ENCODE measurements around the gene MBNL1. TPM values are rescaled to one million over a fixed set of nuclear protein-coding genes. Genes with fewer than 3 reads are reported as not detected.

Gene MBNL1
- total and polyA plus RNA-seq, 2 of the 13 experiments (the other 11 are each of a cell fraction or from before 2014, with no cell fraction given): 27.1 to 55.4 TPM

DNA sequence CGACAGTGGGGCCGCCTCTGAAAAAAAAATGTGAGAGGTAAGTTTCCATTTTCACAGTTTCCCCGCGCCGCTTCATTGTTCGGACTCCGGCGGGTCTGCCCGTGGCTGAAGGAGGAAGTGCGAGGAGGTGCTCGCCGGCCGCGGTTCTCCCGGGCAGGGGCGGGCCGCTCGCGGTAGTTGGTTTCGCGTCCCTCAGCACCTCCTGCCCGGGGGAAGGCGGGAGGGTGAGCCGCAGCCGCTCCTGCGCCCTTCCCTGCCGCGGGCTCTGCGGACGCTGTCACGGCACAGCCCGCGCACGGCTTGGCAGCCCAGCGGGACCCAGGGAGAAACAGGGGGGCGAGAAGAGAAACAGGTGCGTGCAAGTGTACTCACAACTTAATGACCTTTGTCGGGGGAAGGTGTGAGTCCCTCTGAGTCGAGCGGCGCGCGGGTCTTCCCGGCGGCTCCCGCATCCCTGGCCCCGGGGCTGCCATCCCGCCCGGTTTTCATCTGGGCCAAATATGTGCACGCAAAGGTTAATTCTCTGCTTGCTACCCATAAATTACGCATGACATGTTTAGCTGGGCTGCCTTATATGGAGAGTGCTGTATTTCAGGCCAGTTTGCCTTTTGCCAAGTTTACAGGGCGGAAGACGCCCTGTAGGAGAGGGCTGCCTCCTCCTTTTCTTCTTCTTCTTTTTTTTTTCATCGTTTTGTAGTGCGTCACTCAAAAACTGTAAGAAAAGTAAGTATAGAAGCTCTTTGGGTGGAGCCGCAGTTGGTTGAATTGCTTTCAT, 514 bp downstream of the MBNL1 start (continued):
- TF ChIP-seq ZNF326 (CRISPR knock-in tag; IDR thresholded peaks at IDR 0.05; ENCODE audit: borderline replicate concordance): no peak
- TF ChIP-seq XRCC5 (optimal IDR thresholded peaks at IDR 0.05; ENCODE audit: low read length): peak; percentile 12
- TF ChIP-seq ZNF850 (CRISPR knock-in tag; conservative IDR thresholded peaks at IDR 0.05): 0 out of 2 replicates have a peak, but pooled peaks have one; percentile 21
- TF ChIP-seq, protein P1, sequence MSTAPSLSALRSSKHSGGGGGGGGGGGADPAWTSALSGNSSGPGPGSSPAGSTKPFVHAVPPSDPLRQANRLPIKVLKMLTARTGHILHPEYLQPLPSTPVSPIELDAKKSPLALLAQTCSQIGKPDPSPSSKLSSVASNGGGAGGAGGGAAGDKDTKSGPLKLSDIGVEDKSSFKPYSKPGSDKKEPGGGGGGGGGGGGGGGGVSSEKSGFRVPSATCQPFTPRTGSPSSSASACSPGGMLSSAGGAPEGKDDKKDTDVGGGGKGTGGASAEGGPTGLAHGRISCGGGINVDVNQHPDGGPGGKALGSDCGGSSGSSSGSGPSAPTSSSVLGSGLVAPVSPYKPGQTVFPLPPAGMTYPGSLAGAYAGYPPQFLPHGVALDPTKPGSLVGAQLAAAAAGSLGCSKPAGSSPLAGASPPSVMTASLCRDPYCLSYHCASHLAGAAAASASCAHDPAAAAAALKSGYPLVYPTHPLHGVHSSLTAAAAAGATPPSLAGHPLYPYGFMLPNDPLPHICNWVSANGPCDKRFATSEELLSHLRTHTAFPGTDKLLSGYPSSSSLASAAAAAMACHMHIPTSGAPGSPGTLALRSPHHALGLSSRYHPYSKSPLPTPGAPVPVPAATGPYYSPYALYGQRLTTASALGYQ (CRISPR knock-in tag; IDR thresholded peaks at IDR 0.05): no peak
- no peak; the same call in 1 of the 2 replicates for TF ChIP-seq ZFP82 (CRISPR knock-in tag; IDR thresholded peaks at IDR 0.05; ENCODE audit: borderline replicate concordance)
- TF ChIP-seq ZNF235 (CRISPR knock-in tag; IDR thresholded peaks at IDR 0.05; ENCODE audit: borderline replicate concordance): no peak
- TF ChIP-seq ZNF841 (CRISPR knock-in tag; IDR thresholded peaks at IDR 0.05; ENCODE audit: borderline replicate concordance): 0 out of 2 replicates have a peak, but pooled peaks have one; percentile 4
- no peak for TF ChIP-seq ISX (CRISPR knock-in tag; conservative IDR thresholded peaks at IDR 0.05)
- TF ChIP-seq, protein P2, sequence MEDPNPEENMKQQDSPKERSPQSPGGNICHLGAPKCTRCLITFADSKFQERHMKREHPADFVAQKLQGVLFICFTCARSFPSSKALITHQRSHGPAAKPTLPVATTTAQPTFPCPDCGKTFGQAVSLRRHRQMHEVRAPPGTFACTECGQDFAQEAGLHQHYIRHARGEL (CRISPR knock-in tag; IDR thresholded peaks at IDR 0.05): no peak
- TF ChIP-seq, protein P3, sequence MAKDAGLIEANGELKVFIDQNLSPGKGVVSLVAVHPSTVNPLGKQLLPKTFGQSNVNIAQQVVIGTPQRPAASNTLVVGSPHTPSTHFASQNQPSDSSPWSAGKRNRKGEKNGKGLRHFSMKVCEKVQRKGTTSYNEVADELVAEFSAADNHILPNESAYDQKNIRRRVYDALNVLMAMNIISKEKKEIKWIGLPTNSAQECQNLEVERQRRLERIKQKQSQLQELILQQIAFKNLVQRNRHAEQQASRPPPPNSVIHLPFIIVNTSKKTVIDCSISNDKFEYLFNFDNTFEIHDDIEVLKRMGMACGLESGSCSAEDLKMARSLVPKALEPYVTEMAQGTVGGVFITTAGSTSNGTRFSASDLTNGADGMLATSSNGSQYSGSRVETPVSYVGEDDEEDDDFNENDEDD (CRISPR knock-in tag; IDR thresholded peaks at IDR 0.05; ENCODE audit: borderline replicate concordance): 0 out of 2 replicates have a peak, but pooled peaks have one; percentile 17
- peak; percentile 87 for TF ChIP-seq AGO2 (optimal IDR thresholded peaks at IDR 0.05; ENCODE audit: low read depth, low read length)
- TF ChIP-seq CENPX (CRISPR knock-in tag; IDR thresholded peaks at IDR 0.05): no peak
- TF ChIP-seq, protein P4, sequence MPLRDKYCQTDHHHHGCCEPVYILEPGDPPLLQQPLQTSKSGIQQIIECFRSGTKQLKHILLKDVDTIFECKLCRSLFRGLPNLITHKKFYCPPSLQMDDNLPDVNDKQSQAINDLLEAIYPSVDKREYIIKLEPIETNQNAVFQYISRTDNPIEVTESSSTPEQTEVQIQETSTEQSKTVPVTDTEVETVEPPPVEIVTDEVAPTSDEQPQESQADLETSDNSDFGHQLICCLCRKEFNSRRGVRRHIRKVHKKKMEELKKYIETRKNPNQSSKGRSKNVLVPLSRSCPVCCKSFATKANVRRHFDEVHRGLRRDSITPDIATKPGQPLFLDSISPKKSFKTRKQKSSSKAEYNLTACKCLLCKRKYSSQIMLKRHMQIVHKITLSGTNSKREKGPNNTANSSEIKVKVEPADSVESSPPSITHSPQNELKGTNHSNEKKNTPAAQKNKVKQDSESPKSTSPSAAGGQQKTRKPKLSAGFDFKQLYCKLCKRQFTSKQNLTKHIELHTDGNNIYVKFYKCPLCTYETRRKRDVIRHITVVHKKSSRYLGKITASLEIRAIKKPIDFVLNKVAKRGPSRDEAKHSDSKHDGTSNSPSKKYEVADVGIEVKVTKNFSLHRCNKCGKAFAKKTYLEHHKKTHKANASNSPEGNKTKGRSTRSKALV (CRISPR knock-in tag; IDR thresholded peaks at IDR 0.05): peak; percentile 11; the same call in 1 of the 2 replicates
- TF ChIP-seq RXRB (CRISPR knock-in tag; IDR thresholded peaks at IDR 0.05; ENCODE audit: borderline replicate concordance): no peak
- TF ChIP-seq, protein P5, sequence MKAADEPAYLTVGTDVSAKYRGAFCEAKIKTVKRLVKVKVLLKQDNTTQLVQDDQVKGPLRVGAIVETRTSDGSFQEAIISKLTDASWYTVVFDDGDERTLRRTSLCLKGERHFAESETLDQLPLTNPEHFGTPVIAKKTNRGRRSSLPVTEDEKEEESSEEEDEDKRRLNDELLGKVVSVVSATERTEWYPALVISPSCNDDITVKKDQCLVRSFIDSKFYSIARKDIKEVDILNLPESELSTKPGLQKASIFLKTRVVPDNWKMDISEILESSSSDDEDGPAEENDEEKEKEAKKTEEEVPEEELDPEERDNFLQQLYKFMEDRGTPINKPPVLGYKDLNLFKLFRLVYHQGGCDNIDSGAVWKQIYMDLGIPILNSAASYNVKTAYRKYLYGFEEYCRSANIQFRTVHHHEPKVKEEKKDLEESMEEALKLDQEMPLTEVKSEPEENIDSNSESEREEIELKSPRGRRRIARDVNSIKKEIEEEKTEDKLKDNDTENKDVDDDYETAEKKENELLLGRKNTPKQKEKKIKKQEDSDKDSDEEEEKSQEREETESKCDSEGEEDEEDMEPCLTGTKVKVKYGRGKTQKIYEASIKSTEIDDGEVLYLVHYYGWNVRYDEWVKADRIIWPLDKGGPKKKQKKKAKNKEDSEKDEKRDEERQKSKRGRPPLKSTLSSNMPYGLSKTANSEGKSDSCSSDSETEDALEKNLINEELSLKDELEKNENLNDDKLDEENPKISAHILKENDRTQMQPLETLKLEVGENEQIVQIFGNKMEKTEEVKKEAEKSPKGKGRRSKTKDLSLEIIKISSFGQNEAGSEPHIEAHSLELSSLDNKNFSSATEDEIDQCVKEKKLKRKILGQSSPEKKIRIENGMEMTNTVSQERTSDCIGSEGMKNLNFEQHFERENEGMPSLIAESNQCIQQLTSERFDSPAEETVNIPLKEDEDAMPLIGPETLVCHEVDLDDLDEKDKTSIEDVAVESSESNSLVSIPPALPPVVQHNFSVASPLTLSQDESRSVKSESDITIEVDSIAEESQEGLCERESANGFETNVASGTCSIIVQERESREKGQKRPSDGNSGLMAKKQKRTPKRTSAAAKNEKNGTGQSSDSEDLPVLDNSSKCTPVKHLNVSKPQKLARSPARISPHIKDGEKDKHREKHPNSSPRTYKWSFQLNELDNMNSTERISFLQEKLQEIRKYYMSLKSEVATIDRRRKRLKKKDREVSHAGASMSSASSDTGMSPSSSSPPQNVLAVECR (CRISPR knock-in tag; IDR thresholded peaks at IDR 0.05; ENCODE audit: borderline replicate concordance): peak; percentile 71
- TF ChIP-seq MXI1 (IDR thresholded peaks at IDR 0.05; ENCODE audit: borderline replicate concordance, low read depth, low read length): no peak; the same call in 2 of the 3 replicates
- no peak for TF ChIP-seq KDM5A (IDR thresholded peaks at IDR 0.05; ENCODE audit: borderline replicate concordance, low read length)
- no peak; the same call in 1 of the 2 replicates for TF ChIP-seq HOXA9 (CRISPR knock-in tag; IDR thresholded peaks at IDR 0.05; ENCODE audit: borderline replicate concordance)
- 0 out of 2 replicates have a peak, but pooled peaks have one; percentile 49 for TF ChIP-seq ZNF878 (CRISPR knock-in tag; IDR thresholded peaks at IDR 0.05)
